Measurements from ENCODE around the gene UBE2O. TPM values are rescaled to one million over a fixed set of nuclear protein-coding genes. Genes with fewer than 3 reads are reported as not detected.

UBE2O gene
- polyA plus RNA-seq (ENCODE audit: insufficient read length in 4 of 4), result 10 to 100 TPM; 21.9 to 28.7 (median 25.6) TPM

DNA sequence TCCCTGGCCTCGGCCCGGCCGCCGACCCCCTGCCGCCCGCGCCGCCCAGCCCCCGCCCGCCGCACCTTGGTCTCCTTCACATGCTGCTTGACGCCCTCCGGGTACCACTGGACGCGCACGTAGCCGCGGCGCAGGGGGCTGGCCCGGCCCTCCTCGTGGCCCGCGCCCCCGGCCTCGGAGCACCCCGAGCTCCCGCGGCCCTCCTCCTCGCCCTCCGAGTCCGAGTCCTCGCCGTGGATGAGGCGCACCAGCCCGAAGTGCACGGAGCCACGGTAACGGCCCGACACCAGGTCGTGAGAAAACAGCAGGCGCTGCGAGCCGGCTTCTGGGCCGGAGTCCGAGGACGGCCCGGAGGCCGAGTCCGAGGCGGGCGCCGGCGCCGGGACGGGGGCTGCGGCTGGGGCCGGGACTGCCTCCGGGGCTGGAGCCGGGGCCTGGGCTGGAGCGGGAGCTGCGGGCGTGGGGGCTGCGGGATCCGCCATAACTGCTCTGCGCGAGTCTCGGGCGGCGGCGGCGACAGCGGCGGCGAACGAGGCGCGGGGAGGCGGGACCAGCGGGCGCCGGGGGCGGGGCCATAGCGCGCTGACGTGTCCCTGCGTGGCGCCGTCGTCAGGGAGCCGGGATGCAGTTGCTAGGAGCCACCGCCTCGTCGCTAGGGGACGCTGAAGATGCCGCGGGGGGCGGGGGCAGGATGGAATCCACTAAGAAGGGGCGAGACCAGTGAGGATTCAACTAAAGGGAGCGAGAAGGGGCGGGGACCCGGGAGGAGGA, at the start of gene UBE2O:
TSS of gene UBE2O (minus strand) at position 493 of the 771 bp plus-strand sequence. CDS start at position 482, 11 bp downstream.
- peak; percentile 25 to 64 (median 60) for DNase-seq (ENCODE audit: low read depth in 4 of 4, low spot score in 3 of 4)

GRCh38 chr17:76501827-76502307, 48.9 kb upstream of the UBE2O start:
- no peak for DNase-seq (ENCODE audit: low read depth in 4 of 4, low spot score in 3 of 4)

DNA sequence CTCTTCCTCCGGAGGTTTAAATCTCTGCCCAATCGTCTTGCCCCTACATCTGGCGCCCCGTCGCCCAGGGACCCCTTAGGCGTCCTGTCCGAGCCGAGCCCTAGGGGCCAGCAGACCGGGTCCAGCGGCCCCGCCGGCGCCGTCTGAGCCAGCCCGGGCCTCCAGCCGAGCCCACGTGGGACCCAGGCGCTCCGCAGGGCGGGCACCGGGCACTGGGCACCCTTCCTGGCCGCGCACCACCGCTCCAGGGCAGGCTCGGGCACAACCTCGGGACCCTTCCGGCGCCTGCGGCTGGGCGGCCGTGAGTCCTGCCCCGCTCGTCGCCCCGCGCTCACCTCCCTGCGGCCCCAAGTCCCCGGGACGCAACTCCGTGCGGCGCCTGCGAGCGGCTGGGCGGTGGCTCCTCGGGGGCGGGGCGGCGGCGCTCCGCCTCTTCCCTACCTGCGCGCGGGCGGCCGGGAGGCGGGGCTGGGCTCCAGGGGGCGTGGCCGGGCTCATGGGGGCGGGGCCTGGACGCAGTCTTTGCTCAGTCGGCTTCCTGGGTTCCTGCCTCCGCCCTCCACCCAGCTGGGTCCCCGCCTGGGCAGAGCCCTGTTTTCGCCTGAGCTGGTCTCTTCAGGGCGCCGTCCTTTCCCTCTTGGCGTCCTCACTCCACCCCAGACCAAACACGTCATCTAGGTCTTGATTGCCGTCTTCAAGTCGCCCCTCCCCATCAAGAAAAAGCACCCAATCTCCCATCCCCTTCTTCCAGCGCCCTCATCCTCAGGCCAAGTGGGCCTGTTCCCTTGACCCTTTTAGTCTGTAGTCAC, 48.3 kb upstream of the UBE2O start, which contains the start of gene RHBDF2:
TSS of gene RHBDF2 (minus strand) at position 406 of the 809 bp plus-strand sequence. CDS start 19,899 bp downstream, outside the sequence.
- no peak for DNase-seq (ENCODE audit: low read depth in 4 of 4, low spot score in 3 of 4)

GRCh38 chr17:76500747-76501017, 47.7 kb upstream of the UBE2O start:
- no peak for DNase-seq (ENCODE audit: low read depth in 4 of 4, low spot score in 3 of 4)

- DNase-seq (ENCODE audit: low read depth in 4 of 4, low spot score in 3 of 4), result no peak
These were observed 47.3 kb upstream of the UBE2O start for GRCh38 chr17:76500074-76500746.

DNA sequence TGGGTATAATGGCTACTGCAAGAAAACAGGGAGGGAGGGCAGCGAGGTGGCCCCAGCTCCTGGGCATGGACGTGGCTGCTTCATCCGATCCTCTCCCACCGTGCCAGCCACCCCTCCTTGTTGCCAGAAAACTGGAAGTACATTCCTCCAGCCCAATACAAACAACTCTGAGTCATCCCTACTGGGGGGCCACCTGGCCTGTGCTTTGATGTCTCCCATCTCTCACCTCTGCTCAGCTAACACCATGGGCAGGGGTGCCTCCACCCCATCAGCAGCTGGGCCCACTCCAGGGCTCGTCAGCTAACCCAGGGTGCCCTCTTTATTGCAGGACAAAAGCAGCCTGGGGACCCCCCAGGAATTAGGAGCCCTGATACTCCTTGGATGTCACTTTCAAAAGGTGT, 46.3 kb upstream of the UBE2O start:
- no peak for DNase-seq (ENCODE audit: low read depth in 4 of 4, low spot score in 3 of 4)

GRCh38 chr17:76498876-76499251, 45.9 kb upstream of the UBE2O start:
- no peak for DNase-seq (ENCODE audit: low read depth in 4 of 4, low spot score in 3 of 4)

GRCh38 chr17:76497979-76498875, 45.3 kb upstream of the UBE2O start:
- no peak for DNase-seq (ENCODE audit: low read depth in 4 of 4, low spot score in 3 of 4)

DNA sequence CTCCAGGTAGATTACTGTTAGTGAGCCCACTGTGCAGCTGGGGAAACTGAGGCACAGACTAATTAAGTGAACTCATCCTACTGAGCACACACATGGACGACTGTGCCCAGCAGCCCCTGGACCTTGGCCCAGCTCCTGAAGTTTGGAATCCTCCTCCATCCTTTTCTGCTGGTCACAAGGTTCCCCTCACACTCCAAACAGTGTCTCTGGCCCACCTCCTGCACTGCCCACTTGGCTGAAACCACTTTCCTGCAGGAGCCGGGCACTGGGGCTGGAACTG, 44.7 kb upstream of the UBE2O start:
- DNase-seq (ENCODE audit: low read depth in 4 of 4, low spot score in 3 of 4), result no peak

DNA sequence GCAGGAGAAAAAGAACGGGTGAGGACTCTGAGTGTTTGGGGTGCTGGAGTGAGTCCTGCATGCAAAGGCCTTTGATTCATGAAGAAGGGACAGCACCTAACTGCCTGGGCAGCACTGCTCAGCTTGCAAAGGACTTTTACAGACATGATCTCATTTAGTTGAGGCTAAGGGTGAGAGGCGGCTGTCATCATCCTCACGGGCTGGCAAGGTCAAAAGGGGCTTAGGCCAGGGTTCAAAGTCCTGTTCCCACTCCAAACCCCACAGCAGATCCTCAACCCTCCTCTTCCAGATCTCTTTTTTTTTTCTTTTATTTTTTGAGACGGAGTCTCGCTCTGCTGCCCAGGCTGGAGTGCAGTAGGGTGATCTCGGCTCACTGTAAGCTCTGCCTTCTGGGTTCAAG, 43.5 kb upstream of the UBE2O start:
- no peak for DNase-seq (ENCODE audit: low read depth in 4 of 4, low spot score in 3 of 4)

- DNase-seq (ENCODE audit: low read depth in 4 of 4, low spot score in 3 of 4), result no peak
These were observed 42.9 kb upstream of the UBE2O start for GRCh38 chr17:76495663-76496400.

DNA sequence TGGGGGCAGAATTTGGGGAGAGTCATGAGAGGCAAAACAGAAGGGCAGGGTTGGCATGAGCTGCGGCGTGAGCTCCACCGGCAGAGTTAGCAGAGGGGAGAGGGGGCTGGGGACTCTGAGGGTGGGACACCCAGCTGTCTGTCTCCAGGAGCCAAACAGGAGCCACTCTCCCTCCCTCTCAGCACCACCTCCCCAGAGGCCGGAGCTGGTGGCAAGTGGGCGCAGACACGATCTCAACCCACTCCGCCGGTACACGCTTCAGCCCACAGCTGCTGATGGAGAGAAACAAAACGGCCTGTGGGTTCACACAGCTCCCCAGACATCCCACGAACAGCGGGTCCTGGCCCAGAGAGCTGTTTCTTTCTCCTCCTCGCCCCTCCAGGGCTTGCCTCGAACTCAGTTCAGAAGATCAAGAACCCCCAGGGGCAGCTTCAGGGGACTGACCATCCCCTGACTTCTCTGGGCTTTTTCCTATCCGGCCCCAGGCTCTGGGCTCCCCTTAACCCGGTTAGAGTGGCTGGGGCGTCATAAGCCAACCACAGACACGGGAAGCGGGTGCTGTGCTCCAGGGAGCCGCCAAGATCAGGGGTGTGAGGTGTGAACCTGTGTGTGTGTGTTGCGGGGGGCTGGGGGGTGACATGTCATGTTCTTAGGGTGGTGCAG, 40.7 kb upstream of the UBE2O start:
- DNase-seq (ENCODE audit: low read depth in 4 of 4, low spot score in 3 of 4), result no peak

- DNase-seq (ENCODE audit: low read depth in 4 of 4, low spot score in 3 of 4), result no peak
These were observed 40.1 kb upstream of the UBE2O start for GRCh38 chr17:76492989-76493501.

DNA sequence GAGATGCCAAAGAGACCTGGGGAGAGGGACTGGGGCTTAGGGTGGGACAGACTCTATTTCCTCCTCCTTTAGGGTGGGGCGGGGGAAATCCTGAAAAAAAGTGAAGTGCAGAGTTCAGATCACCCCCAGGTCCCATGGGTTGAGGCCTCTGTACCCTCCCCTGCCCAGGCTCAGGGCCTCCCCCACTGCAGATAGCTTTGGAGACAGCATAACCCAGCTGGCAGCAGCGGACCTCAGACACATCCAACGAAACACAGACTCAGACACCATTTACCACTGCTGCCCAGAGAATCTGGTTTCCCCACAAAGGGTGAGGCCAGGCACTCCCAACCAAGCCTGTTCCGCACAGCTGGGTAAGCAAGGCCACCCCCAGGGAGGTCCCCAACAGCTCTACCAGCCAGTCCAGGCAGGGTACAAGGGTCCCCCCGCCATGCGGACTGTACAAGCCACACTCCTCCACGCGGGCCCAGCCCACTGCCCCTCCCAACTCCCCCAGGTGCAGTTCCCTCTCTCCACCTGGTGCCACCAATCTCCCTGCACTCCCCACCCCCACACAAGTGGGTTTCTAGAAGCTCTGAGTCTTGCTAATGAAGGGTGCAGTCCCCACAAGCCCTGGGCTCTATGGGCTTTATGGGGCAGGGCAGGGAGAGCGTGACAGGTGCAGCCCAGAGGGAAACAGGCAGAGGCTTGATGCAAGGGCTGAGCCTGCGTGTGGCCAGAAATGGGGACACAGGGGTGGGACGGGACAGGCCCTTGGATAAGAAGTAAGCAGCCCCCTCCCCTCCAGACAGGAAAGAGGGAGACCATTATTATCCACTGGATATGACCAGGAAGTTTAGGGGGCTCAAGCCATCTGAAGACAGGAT, 39.4 kb upstream of the UBE2O start:
- no peak for DNase-seq (ENCODE audit: low read depth in 4 of 4, low spot score in 3 of 4)

GRCh38 chr17:76491271-76492122, 38.5 kb upstream of the UBE2O start:
- DNase-seq (ENCODE audit: low read depth in 4 of 4, low spot score in 3 of 4), result no peak

DNA sequence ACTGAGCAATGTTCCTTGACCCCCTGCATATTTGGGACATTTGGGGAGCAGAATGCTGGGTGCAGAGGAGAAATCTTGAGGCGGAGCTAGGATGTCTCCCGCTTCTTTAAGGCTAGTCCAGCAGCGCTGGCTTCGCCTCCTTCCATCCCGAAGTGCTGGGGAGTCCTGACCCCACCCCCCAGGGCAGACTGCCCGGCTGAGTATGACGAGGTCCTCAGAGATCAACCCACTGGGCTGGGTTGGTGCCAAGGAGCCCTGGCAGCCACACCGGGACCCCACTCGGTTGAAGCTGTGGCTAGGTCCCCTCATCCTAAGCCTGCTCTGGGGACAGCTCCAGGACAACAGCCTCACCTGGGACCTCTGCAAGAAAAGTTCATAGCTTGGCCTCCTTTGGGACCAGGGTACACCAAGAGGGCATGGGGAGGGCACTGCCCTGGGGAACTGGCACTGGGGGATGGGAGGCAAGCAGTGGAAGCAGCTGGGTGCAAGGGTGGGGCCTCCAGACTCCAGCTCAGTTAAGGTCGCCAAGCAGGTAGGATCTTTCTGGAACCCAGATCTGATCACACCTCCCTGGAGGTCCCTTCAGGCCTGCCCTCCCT, 37.3 kb upstream of the UBE2O start:
- no peak for DNase-seq (ENCODE audit: low read depth in 4 of 4, low spot score in 3 of 4)

Data from left renal pelvis (tissue), 4 donors.